Hematopoietic multipotent progenitor cell (in vitro differentiated cells): ENCODE measurements around the gene CATSPERD. TPM values are rescaled to one million over a fixed set of nuclear protein-coding genes. Genes with fewer than 3 reads are reported as not detected.

Experiments used
- DNase-seq, 3 donors: peaks; one replicate each; pipeline ENCODE4 v3.0.0-alpha.2; 2011 to 2015; ENCODE audit warnings: low read depth in 2 of 3, low spot score in 2 of 3
- total RNA-seq: library from RNA; depleted of rRNA; stranded (reverse); fragments of >200 nt; gene quantifications from one replicate; pipeline ENCODE4 v1.2.3, GENCODE V29; 2012

Gene CATSPERD
- total RNA-seq, 1 donor, result not detected

DNA sequence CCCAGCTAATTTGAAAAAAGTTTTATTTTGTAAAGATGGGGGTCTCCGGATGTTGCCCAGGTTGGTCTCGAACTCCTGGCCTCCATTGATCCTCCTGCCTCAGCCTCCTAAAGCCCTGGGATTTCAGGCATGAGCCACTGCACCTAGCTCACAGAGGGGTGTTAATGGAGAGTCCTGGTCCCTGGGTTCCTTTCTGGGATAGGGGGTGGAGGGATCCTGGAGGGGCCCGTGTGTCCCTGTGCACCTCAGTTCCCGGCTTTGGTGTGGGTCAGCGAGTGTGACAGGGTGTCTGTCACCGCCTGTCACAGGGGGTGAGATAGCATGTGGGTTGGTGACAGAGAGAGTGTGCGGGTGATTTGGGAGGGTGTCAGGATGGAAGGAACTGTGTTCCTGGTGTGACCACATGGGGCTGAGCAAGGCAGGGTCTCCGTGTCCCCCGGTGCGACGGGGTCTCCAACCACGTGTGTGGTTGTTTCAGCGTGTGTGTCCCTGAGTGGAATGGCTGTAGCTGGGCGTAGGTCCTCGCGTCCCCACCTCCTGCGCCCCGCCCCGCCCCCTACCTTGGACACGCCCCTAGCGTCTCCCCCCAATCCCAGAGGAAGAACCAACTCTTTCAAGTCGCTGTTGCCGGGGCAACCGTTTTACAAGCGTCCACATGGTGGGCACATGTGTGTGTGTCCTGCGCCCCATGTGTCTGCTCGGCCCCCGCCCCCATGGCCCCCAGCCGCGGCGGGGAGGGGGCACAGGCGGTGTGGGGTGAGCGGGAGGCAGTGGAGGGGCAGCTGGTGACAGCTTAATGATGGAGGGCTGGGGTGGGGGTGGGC, 81.6 kb downstream of the CATSPERD start:
- DNase-seq, result peak in 1 of 3 donors; percentile 41

- no peak for DNase-seq
Observed at GRCh38 chr19:5803441-5803751, 83.0 kb downstream of the CATSPERD start.

DNA sequence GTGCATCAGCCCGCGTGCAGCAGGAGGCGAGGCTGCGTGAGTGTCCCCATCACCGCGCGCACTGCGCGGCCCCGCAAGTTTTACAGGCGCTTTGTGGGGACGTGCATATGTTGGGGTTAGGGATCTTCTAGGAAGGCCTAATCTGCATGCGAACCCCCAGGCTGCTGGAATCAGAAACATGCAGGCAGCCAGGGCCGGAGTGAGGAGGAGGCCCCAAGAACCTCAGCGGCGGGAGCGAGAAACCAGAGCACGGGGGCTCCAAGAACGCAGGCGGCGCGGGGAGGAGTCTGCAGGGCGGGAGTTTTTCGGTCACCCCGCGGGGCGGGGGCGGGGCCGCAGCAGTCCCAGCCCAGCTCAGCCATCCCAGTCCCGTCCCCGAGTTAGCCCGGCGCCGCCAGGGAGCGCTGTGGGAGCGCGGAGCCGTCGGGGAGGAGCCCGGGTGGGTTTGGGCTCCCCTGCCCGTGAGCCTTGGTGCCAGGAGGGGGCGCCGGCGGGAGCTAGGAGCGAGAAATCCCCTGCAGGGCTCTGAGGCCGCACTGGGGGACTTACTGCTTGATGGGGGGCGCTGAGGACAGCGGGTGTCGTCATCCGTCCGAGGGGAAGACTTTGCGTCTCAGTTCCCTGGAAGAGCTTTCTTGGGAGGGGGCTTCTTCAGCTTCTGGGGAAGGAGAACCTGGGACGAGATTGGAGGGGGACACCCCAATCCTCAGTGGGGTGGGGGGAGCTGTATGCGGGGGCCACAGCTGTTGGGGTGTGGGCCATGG, 83.5 kb downstream of the CATSPERD start:
- DNase-seq, result peak; percentile 88 to 95 (median 95)

GRCh38 chr19:5804516-5805461, 84.4 kb downstream of the CATSPERD start, which contains the start of gene NRTN:
Gene NRTN (plus strand): TSS chr19:5805067. CDS start chr19:5824166, 19,099 bp downstream.
- DNase-seq, result peak in 1 of 3 donors; percentile 40

GRCh38 chr19:5805462-5806132, 85.2 kb downstream of the CATSPERD start:
- DNase-seq, result peak in 2 of 3 donors; percentile 75 to 85

GRCh38 chr19:5806133-5806489, 85.7 kb downstream of the CATSPERD start:
- no peak for DNase-seq

DNA sequence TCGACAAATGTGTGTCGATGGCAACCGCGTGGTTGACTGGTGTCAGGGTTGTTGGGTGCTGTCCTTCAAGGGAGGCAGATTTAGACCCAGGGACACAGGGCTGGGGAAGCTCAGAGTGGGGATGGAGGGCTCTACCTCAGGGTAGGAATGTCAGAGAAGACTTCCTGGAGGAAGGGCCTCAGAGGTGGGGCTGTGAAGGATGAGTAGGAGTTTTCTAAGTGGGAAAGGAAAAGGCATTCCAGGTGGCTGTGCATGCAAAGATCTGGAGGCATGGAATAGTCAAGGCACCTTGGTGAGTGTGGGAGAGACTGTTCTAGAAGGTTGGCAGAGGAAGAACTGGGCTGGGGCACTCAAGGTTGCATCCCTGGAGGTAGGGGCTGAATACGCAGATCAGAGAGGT, 86.5 kb downstream of the CATSPERD start:
- no peak for DNase-seq

DNA sequence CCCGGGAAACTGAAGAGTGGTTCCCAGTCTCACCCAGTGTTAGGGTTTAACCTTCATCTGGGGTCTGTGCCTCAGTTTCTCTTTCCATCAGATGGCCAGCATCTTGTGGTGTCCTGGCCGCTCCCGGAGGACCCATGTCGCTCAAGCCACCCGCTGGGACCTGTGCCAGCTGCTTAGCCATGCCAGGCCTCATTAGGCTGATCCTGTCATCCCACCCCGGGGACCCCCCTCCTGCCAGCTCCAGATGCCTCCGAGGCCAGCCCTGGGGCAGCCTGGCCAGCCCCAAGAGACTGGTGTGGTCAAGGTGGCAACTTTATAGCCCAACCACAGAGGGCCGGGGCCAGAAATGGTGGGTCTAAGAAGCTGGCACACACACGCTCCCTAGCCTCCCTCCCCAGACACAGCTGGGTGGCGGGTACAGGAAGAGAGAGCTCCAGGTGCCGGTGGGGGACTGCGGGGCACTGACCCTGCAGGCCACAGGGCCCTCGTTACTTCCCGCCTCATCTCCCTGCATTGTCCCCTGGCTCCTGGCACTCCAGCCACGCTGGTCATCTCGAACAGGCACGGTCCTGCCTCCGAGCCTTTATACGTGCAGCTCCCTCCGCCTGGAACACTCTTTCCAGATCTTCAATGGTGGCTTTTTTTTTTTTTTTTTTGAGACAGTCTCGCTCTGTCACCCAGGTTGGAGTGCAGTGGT, 87.8 kb downstream of the CATSPERD start:
- no peak for DNase-seq

GRCh38 chr19:5809053-5809452, 88.6 kb downstream of the CATSPERD start:
- DNase-seq, result no peak

DNA sequence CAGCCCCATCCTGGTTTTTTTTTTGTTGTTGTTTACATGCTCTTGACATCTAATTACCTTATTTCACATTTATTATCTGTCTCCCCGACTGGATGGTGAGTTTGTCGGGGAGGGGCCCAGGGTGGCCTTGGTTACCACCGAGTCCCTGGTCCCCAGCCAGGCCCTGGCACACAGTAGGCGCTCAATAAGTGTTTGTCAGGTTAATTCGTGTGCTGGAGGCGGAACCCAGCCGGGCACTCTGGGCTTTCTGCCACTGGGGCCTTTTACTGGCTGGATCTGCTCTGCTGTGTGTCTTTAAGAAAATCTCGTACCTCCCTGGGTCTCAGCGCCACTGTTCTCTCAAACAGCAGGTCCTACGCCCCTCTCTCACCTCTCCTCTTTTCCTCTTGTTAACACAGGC, 89.0 kb downstream of the CATSPERD start:
- DNase-seq, result no peak

GRCh38 chr19:5811117-5811516, 90.7 kb downstream of the CATSPERD start:
- no peak for DNase-seq

GRCh38 chr19:5814123-5814851, 93.8 kb downstream of the CATSPERD start:
- no peak for DNase-seq

GRCh38 chr19:5814852-5815246, 94.4 kb downstream of the CATSPERD start:
- DNase-seq, result no peak

GRCh38 chr19:5817218-5817617, 96.8 kb downstream of the CATSPERD start:
- no peak for DNase-seq

DNA sequence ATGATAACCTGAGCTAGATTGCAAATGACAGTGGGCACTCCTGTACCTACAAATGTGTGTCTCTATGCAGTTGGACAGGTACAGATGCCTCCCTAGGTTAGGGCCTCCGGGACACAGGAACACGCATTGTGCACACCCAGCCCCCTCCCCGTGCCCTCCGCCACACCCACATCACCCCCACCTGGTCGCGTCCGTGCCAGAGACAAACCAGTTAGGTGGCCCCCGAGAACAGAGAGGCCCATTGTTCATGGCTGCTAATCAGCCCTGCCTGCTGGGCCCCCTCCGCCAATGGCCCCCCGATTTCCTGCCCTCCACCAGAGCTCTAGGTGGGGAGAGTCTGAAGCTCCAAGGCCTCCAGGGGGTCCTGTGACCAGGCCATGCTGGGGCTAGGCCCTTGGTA, 98.2 kb downstream of the CATSPERD start:
- DNase-seq, result no peak

DNA sequence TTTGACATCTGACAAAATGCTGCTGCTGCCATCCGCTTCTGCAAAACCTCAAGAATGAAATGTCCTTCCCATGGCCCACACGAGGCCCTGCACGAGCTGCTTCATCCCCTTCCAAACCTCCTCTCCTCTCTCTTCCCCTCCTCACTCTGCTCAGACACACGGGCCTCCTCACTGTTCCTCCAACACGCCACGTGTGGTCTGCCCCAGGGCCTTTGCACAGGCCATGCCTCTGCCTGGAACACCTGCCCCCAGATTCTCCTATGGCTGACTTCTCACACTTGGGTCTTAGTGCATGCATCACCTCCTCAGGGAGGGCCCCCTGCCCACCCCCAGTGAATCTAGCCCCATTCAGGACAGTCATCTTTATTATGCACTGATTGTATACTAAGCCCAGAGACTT, 100.3 kb downstream of the CATSPERD start:
- DNase-seq, result no peak

- DNase-seq, result no peak
Observed at GRCh38 chr19:5821521-5822180, 101.2 kb downstream of the CATSPERD start.

DNA sequence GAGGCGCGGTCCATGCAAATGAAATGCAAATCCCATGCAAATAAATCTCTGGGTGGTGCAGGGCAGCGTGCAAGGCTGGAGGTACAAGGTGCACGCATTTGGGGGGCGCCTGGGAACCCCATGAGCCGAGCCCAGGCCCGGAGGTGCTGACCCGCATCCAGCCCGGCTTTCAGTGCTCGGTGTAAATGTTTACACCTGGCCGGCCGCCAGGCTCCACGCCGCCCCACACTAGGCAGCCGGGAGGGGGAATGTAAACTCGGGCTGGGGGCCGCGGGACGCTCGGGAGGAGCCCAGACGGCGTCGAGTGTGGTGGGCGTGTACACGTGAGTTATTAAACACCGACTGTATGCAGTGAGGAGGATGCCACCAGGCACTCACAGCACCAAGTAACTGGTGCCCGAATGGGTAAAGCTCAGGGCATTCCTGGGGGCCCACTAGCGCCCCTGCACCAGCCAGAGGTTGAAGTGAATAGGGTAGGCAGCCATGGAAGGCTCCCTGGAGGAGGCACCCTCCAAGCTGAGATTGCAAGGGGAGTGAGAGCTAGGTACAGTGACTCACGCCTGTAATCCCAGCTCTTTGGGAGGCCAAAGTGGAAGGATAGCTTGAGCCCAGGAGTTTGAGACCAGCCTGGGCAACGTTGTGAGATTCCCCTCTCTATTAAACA, 101.9 kb downstream of the CATSPERD start:
- DNase-seq, result no peak
